Measurements from ENCODE around the gene OSM. TPM values are rescaled to one million over a fixed set of nuclear protein-coding genes. Genes with fewer than 3 reads are reported as not detected.

The OSM gene
- polyA plus RNA-seq, 10 donors, result 0.17 to 0.43 (median 0.29) TPM

DNA sequence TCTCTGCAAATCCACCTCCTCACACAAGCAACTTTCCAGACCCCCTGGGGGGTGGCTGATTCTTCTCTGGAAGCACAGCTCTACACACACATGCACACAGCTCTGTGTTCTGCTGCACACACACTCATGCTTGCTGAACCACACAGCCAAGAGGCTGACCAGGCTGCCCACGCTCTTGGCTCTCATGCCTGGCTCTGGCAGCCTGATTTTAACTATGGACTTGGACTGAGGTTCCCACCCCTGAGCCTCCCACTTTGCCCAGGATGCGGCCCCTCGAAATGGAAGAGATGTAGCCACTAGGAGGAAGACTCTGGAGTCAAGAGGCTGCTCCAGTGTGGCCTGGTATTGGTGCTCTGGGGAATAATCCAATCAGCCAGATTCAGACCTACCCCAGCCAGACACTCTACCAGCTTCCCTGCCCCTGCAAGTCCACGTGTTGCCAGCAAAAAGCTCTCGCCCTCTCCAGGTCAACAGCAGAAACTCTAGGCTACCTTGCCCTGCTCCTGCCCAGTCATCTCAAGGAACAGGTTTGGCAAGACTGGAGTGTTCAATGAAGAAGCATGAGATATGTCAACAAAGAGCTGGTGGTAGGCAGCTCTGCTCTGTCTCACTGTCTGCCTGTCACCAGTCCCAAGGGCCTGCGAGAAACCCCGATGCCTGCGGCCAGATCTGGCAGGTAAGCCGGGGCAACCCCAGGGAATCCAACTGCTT lies 31.5 kb upstream of the OSM start:
- DNase-seq, result no peak

DNA sequence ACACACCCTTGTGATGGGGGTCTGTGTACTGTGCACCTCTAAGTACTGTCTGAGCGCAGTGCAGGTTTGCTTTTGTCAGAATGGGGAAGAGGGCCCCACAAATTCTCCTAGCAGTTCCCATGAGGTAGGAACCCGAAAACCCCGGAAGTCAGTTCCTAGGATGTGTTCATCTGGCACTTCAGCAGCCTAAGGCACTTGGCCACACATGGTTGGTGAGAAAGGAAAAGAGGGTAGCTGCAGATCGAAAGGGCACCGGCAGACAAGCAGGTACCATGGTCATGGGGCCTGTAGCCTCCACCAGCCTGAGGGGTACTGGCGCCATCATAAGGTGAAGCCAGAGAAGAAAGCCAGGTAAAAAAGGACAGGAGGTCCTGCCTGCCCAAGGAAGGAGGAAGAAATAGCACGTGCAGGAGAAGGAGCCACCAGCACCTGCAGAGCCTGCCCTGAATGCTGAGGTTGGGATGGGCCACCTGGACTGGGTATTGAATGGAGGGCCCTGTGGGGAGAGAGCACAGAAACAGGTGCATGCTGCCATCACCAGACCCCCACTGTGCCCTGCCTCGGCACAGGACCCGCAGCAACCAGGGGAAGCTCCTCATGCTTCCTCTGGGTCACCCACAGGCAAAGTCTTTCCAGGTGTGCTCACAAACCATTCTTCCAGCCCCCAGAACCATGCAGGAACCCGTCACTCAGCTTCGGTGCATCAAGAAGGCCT lies 30.8 kb upstream of the OSM start:
- DNase-seq, result no peak

DNA sequence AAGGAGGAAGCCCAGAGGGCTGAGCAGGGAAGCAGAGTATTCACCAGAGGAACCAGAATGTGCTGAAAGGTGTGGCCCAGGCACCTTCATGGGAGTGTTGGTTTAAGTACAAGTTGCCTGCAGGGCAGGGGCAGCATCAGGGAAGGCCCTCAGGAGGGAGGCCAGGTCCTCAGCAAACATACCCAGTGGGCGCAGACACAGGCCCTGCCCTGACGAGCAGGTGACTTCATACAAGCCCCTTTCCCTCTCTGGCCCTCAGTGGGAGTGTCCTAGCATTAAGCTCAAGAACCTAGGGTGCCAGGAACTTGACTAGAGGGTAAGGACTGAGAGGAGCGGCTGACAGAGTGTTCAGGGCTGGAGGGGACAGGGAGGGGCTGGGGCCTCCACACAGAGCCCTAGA lies 30.2 kb upstream of the OSM start:
- DNase-seq, result no peak

DNA sequence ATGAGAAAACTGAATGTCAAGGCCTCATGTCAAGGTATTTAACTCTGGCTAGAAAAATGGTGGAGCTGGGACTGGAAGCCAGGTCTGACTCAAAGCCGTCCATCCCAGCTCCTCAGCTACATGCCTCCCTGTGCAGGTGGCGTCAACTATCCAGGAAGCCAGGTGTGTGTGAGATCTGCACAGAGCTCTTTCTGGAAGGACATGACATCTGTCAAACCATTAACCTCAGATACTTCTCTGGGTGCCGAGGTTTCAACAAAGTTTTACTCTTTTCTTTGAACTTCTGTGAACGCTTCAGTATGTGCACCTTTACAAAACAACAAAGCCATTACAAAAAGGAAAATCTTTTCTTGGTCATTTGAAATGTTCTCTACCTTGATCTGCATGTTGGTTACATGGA lies 29.7 kb upstream of the OSM start:
- DNase-seq, result no peak

DNA sequence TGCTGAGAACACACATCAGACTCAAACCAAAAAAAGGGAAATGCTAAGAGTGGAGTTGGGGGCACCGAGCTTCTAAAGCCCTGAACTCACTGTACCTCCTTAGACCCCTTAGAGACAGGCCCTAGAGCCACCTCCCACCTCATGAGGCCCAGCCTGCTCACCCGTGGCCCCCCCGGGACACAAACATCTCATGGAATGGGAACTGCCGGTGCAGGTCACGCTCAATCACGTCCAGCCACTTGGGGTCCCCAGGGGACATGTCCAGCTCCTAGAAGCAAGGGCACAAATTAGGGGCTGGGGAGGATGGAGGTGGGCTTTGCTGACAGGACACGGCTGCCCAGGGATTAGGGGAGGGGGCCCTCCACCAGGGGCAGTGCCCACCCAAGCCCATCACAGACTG lies 28.9 kb upstream of the OSM start:
- DNase-seq, result no peak

DNA sequence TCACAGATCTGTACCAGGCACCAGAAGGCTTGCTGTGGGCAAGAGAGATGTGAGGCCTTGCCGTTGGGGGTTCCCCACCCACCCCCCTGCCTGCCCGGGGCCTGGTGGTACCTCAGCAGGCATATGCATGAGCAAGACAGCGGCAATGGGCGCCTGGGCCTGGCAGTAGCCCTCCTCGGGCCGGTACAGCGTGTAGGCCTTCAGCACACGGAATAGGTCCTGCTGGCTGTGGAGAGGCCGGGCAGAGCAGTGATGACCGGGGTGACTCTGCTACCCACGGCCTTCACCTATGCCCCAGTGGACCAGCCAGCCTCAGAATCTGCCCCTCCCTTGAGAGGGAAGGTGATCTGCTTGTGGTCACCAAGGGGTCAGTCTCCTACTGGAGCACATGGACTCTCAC lies 28.2 kb upstream of the OSM start:
- DNase-seq, result no peak

DNA sequence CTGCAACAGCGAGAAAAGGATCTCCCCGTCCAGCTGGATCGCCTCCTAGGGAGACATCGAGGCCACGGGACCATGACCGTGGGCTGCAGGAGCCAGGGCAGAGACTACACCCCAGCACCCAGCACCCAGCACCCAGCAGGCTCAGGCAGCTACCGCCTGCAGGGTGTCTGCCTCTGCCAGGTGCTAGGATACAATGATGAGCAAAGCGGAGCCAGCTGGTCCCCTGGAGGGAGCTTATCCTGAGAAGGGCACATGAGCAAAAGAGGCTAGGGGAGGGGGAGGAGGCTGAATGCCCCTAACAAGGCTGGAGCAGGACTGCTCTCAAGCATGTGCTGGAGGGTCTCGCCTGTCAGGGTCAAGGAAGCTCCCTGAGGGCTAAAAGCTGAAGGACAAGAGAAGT lies 27.4 kb upstream of the OSM start:
- DNase-seq, result no peak

DNA sequence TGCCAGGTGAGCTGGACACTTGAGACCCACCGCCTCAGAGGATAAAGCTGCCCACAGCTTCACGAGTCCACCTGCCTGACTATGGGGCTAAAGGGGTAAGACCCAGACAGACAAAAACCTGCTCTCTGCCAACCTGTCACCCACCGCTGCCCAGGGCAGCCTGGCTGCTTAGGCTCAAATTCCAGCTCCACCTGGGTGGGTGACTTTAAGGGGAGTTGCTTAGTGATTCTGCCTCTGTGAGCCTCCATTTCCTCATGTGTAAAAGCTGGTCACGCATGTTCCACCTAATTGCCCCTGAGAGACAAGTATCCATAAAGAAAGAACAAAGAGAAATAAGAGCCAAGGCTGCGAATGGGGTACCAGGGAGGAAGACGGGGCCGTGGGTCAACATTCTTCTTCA lies 26.4 kb upstream of the OSM start:
- DNase-seq, result no peak

DNA sequence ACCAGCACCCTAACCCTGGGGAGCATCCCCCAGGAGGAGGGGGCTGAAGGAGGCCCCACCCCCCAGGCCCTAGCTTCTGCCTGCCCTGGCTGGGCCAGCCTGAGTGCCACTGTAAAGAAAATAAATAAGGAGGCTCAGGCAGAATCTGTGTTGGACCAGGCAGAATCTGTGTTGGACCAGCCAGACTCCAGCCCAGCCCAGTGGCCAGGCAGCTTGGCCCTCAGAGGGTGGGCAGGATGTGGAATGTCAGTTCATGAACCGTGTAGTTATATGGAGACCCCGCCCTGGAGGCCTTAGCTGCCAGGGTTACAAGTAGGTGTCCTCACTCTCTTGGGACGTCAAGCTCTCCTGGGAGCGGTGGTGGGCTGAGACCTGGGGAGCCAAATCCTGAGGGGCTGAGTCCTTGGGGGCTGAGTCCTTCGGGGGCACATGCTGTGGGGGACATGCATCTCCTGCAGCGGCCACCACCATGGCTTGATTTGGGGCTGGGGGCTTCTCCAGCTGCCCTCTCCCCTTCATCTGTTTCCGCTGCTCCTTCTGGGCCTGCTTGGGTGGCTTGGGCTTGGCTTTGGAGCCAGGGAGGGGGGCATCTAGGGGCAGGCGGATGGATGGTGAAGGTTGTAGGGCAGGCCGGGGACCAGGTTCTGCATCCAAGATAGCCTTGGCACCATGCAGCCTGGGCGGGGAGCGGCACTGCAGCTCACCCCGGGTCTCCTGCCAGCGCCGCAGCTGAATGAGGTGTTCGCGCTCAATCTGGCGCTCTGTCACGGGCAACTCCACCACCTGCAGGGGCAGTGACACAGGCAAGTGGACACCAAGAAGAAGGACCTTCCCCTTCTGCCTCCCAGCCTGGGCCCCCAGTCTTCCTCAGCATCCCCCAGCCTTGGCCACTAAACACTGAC lies 25.7 kb upstream of the OSM start:
- DNase-seq, result no peak

DNA sequence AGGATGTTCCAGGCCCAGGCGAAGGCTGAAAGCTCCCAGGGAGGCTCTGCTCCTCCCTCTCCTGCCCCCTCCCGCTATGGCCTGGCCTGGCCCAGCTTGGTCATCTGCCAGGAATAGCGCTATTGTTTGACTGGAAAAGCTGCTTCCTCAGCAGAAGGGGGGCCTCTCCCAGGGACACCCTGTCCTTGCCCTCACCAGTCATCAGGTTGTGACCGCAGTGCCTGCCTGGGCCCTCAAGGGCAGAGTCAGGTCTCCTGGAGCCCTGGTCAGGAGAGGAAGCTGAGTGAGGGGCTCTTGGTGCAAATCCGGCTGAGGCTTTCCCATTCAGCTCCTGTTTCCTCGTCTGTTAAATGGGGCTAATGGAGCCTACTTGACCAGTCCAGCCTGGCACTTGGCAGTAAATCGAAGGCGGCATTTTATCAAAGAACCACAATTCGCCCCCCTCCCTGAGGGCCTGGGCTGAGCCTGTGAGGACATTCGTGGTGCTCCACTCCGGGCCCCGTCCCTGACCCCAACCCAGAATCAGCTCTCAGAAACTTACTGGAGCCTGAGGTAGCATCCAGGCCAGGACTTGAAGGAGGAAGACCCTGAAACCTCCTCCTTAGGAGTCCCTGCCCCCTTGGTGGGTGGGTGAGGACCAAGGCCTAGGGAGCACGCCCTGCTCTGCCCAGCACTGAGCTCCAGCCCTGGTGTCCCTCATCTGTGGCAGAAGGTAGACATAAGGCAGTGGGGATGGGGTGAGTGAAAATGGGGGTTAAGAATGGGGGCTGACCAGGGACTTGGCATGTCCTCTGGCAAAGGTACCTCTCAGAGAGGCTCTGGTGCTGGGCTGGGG lies 24.6 kb upstream of the OSM start:
- DNase-seq, result peak in 1 of 3 donors; percentile 64

DNA sequence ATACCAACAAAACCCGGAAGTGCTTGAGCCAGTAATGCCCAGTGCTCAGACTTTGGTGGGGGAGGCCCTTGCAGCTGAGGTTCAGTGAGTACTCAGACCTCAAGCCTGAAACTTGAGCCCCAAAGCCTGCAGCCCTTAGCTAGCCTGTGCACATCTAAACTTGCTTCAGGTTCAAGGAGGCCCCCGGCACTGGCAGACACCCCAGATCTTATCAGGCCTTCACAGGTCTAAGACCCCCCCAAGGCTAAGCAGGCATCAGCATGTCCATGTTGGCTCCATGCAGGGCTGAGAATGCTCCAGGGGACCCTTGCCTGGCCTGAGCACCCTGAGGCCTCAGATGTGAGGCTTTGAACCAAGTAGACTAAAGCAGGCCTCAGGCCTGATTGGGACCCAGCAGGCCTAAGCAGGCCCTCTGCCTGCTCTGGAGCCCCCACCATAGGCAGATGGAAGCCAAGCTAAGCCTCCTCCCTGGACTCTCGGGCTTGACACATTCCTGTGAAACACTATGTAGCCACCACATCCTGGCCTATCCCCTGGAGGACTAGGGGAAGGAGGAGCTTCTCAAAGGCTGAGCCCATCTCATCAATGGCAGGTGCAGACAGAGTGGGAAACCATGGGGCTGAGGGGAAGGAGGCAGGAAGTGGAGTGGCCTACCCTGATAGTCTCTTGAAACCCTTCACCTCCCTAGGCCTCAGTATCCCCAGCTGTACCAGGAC lies 23.8 kb upstream of the OSM start:
- DNase-seq, result peak in 2 of 3 donors; percentile 33 to 81

DNA sequence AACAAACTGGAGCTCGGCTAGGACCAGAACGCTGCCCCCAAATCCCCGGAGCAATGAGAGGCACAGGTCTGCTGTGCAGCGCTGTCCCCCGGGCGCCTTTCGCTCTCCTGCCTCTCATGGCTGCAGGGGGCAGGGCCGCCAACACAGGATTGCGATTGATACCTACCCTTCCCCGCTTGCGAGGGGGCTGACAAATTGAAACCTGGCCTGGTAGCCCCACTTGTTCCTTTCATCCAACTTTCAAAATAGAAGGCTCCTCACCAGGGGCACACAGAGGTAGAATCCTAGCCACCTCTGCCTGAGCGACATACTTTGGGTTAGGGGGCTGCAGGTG lies 23.3 kb upstream of the OSM start:
- no peak for DNase-seq

DNA sequence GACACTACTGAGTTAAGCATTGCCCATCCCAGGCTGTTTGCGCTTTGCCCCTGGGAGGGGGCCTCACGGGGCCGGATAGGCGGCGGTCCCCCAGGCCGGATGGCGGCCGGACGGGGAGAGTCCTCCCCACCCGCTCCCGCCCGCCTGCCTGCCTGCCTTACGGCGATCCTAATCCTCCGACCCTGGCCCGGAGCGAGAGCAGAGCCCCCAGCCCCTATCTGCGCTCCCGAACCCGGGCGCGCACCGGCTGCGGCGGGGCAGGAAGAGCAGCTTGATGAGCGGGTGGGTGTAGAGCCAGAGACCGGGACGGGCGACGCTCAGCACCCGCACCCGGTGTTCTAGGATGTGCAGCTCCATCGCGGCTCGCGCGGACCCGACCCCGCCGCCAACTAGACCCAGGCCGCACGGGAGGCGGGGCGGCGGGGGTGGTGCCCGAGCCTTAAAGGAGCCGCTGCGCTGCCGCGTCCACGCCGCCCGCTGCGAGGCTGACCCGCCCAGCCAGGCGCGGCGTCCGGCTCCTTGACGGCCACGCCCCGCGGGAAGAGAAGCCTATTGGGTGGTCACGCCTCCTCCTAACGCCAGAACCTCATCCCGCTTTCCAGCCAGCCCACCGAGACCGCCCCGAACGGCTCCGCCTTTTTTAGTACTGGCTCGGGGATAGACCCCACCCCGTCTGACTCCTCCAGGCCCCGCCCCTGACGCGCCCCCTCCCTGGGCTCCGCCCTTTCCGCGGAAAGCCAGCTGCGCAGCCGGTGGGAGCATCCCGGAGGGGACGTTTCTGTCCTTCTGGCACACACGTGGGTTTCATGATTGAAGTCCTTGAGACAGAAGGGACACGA lies 22.7 kb upstream of the OSM start, which contains the start of gene CASTOR1:
TSS of gene CASTOR1 (minus strand) at position 365 of the 839 bp plus-strand sequence. CDS start at position 357, 8 bp downstream.
- DNase-seq, result peak; percentile 97 to 99 (median 97)

DNA sequence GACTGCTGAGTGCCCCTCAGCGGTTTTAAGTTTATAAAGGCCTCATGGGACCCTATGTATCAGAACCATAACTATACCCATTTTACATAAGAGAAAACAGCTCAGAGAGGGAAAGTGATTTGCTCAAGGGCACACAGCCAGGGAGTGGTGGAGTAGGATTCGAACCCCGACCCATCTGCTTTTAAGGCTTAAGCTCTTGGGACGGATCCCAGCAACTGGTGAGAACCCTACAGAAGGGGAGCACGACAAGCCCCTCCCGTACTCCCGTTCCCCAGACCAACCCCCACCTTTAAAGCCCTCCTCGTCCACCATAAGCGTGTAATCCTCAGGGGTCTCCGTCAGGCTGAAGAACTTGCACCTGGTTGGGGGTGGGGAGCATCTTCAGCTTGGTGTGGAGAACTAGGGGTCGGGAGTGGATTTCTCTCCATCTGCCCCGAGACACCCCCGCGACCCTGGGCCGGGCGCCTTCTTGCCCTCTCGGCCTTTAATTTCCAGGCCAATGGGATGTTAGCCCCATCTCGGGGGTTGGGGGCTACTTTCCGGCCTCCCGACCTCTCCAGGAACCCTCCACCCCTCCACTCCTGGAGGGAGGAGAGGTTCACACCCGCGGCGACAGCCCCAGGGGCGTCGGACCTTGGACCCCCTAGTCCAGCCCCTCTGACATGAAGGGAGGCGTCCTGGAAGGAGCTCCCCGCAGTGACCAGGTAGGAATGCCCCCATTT lies 21.9 kb upstream of the OSM start:
- DNase-seq, result no peak

DNA sequence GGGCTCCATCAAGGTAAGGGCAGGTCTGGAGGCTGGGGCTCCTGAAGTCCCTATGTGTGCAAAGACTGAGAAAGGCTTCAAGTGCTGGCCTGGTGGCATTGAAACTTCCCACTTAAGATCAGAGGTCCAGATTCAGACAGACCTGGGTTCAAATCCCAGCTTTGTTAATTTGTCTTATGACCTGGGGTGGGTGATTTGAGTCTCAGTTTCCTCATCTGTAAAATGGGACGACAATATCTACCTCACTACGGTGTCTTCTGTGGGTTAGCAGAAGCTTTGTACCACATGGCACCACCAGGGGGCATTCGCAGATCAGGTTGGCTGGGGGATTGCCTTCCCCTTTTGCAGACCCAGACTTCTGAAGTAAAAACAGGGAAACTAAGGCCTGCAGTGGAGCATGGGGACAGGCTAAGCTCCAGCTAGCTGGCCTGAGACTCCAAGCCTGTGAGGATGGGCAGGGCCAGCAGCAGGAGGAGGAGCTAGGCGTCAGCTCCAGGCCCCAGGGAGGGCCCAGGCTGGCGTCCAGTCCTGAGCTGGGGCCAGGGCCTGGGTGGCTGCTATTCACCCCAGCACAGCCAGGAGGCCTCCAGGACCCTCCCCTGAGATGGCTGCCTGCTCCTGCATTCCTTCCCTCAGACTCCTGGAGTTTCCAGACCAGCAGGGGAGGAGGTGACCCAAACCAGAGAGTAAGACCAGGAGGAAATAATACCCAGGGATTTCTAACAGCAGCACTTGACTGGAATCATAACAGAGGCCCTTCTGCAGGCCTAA lies 21.2 kb upstream of the OSM start:
- DNase-seq, result peak; percentile 76 to 91 (median 85)

DNA sequence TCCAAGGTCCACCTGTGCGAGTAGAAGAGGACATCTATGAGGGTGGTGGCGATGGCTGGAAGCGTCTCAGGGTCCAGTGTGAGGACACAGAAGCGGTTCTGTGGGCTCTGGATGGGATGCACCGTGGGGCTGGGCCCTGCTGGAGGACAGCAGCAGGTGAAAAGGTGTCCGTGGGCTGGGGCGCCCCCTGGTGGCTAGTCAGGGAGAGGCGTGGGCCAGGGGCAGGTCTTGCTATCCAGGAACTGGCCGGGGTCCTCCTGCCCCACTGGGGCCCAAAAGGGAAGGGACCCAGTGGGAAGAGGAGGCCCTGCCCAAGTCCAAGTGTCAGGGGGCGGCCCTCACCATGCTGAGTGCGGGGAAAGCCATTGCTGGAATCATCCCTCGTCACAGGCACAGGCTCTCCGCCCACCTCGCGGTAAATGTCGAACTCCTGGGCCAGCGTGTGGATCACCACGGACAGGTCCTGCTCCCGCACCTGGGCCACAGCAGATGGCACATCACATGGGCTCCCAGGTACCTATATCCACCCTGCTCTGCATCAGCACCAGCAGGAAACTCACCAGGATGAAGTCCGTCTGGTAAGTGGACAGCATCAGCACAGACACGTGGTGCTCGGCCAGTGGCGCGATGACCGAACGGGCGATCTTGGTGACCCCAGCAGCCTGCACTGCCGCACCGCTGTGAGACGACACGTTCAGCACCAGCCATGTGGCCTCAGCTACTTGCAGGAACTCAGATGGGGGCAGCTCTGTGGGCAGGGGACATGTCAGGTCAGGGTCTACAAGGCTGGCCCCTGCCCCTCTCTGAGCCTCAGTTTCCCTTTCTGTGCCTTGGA lies 20.4 kb upstream of the OSM start:
- peak in 1 of 3 donors; percentile 68 for DNase-seq

DNA sequence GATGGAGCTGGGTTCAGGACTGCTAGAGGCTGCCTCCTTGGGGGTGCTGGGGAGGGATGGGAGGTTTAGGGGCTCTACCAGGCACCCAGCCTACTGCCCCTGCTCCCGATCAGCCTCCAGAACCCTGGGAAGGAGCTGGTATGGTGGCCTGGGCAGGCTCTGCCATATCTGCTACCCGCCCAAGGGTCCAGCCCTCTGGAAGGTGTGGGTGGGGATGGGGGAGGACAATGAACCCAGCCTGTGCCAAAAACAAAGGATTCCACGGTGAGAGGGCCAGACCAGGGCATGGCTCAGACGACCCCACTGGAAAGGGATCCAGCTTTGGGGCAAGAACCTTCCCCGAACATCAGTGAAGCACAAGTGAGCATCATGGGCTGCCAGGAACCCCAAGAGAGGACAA lies 19.7 kb upstream of the OSM start:
- DNase-seq, result no peak

DNA sequence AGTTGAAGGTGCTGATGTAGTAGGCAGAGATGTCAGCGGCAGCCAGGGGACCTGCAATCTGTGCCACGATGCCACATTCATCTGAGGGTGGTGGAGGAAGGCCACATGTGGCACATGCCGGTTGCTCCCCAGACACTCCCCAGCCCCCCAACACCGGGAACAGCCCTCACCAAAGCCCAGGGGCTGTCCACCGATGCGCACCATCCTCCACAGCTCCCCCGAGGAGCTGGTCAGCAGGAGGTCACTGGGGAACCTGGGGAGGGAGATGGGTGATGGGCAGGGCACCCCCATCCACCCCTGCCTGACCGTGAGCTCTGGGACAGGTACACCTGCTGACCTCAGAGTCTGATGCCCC lies 19.2 kb upstream of the OSM start:
- no peak for DNase-seq

All from muscle of back (tissue), 11 donors.